DMS153 (cell line): ENCODE data around the gene BSPH1.
"Not testable (repeated sequence)": the region's sequence is repeated elsewhere in the genome, so short reads cannot be mapped to it uniquely, and the experiment has no call there.

Source experiments
- DNase-seq: peaks from one replicate; lab custom pipeline; 2025; lab: John Stamatoyannopoulos, UW

Gene BSPH1

GRCh38 chr19:47992070-47992469 lies at the start of gene BSPH1:
TSS of gene BSPH1 (minus strand) at chr19:47992170. CDS start at chr19:47992081, 89 bp downstream.
- no peak for DNase-seq

- no peak for DNase-seq
These were observed 44.8 kb upstream of the BSPH1 start for GRCh38 chr19:48036765-48037164.

- DNase-seq, result no peak
These were observed 41.6 kb upstream of the BSPH1 start for GRCh38 chr19:48033604-48034003.

GRCh38 chr19:48030073-48030472 lies 38.1 kb upstream of the BSPH1 start:
- no peak for DNase-seq

- no peak for DNase-seq
These were observed 37.5 kb upstream of the BSPH1 start for GRCh38 chr19:48029431-48029830.

- no peak for DNase-seq
These were observed 33.5 kb upstream of the BSPH1 start for GRCh38 chr19:48025480-48025879.

GRCh38 chr19:48023518-48023917 lies 31.5 kb upstream of the BSPH1 start:
- DNase-seq, result no peak

GRCh38 chr19:48023011-48023410 lies 31.0 kb upstream of the BSPH1 start:
- DNase-seq, result no peak

- no peak for DNase-seq
These were observed 28.7 kb upstream of the BSPH1 start for GRCh38 chr19:48020686-48021085.

GRCh38 chr19:48010932-48011758 lies 19.2 kb upstream of the BSPH1 start:
- no peak for DNase-seq

GRCh38 chr19:48006762-48007161 lies 14.8 kb upstream of the BSPH1 start:
- DNase-seq, result no peak

GRCh38 chr19:48004236-48004635 lies 12.3 kb upstream of the BSPH1 start:
- DNase-seq, result no peak

- no peak for DNase-seq
These were observed 8.9 kb upstream of the BSPH1 start for GRCh38 chr19:48000846-48001245.

- no peak for DNase-seq
These were observed 6.8 kb upstream of the BSPH1 start for GRCh38 chr19:47998800-47999199.

- DNase-seq, result no peak
These were observed 4.3 kb upstream of the BSPH1 start for GRCh38 chr19:47996230-47996727.

- no peak for DNase-seq
These were observed 2.3 kb upstream of the BSPH1 start, which contains the start of gene ELSPBP1 for GRCh38 chr19:47994209-47994802. TSS of gene ELSPBP1 (plus strand) at chr19:47994632. CDS start at chr19:48008668, 14,036 bp downstream.

GRCh38 chr19:47991191-47991808 lies 670 bp downstream of the BSPH1 start:
- DNase-seq, result no peak

- no peak for DNase-seq
These were observed 18.4 kb downstream of the BSPH1 start for GRCh38 chr19:47973529-47973928.

GRCh38 chr19:47955936-47956335 lies 36.0 kb downstream of the BSPH1 start:
- not testable (repeated sequence) for DNase-seq

- DNase-seq, result not testable (repeated sequence)
These were observed 39.8 kb downstream of the BSPH1 start for GRCh38 chr19:47952132-47952531.

- not testable (repeated sequence) for DNase-seq
These were observed 42.0 kb downstream of the BSPH1 start for GRCh38 chr19:47949852-47950521.

- not testable (repeated sequence) for DNase-seq
These were observed 63.4 kb downstream of the BSPH1 start for GRCh38 chr19:47928581-47928980.
